ENCODE measurements around the gene ERVW-1.
"Not testable (repeated sequence)": the region's sequence is repeated elsewhere in the genome, so short reads cannot be mapped to it uniquely, and the experiment has no call there.

Gene ERVW-1

DNA sequence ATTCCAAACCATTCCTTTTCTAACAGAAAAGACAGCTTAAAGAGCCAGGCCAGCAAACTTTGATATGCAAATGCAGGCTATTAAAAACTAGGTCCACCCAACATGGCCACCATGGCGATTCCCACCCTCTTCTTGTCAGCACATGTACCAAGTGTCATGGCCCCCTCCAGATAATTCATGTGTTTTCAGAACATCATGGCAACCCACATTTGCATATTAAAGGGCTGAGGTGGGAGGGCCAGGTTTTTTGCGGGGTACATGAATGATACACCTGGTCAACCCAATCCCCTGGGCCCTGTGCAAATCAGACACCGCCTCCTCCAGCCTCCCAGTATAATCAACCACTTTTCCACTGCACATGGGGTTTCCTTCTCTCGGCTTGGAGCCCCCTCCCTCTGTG is 965 bp upstream of the ERVW-1 start:
- no peaks in the 10 kb centered on the region for H3K9me3 ChIP-seq (replicated peaks; ENCODE audit: insufficient read depth, low read length)
- no peaks in the 10 kb centered on the region for H4K20me1 ChIP-seq (ENCODE audit: insufficient read depth, low read length)
- no peak overlapping the region for H3K27ac ChIP-seq (ENCODE audit: low read length)
- no peak overlapping the region for H3K9ac ChIP-seq (ENCODE audit: low read length)
- DNase-seq: no peak
- no peak overlapping the region for H2AFZ ChIP-seq (ENCODE audit: low read length)
- H3K79me2 ChIP-seq (ENCODE audit: low read length): no peaks in the 10 kb centered on the region
- H3K4me2 ChIP-seq (ENCODE audit: low read depth, low read length): no peak overlapping the region
- H3K9me2 ChIP-seq (replicated peaks; ENCODE audit: insufficient read depth, low read length): no peaks in the 10 kb centered on the region
- no peaks in the 10 kb centered on the region for H3K36me3 ChIP-seq (replicated peaks; ENCODE audit: insufficient read depth, low read length)
- no peaks in the 10 kb centered on the region for H3K27me3 ChIP-seq (replicated peaks; ENCODE audit: insufficient read depth, low read length)
- H3F3A ChIP-seq (ENCODE audit: insufficient read depth, low read length): no peaks in the 10 kb centered on the region
- H3K4me3 ChIP-seq (ENCODE audit: low read length): no peak overlapping the region
- no peaks in the 10 kb centered on the region for H3K4me1 ChIP-seq (ENCODE audit: low read length)
- TF ChIP-seq EZH2phosphoT487 (IDR thresholded peaks at IDR 0.05; ENCODE audit: low read length) (no peak), EZH2 (optimal IDR thresholded peaks at IDR 0.05; ENCODE audit: low read depth, low read length) (no peak)
- TF ChIP-seq, protein P1, sequence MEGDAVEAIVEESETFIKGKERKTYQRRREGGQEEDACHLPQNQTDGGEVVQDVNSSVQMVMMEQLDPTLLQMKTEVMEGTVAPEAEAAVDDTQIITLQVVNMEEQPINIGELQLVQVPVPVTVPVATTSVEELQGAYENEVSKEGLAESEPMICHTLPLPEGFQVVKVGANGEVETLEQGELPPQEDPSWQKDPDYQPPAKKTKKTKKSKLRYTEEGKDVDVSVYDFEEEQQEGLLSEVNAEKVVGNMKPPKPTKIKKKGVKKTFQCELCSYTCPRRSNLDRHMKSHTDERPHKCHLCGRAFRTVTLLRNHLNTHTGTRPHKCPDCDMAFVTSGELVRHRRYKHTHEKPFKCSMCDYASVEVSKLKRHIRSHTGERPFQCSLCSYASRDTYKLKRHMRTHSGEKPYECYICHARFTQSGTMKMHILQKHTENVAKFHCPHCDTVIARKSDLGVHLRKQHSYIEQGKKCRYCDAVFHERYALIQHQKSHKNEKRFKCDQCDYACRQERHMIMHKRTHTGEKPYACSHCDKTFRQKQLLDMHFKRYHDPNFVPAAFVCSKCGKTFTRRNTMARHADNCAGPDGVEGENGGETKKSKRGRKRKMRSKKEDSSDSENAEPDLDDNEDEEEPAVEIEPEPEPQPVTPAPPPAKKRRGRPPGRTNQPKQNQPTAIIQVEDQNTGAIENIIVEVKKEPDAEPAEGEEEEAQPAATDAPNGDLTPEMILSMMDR (IDR thresholded peaks at IDR 0.05; ENCODE audit: low read length): no peak

DNA sequence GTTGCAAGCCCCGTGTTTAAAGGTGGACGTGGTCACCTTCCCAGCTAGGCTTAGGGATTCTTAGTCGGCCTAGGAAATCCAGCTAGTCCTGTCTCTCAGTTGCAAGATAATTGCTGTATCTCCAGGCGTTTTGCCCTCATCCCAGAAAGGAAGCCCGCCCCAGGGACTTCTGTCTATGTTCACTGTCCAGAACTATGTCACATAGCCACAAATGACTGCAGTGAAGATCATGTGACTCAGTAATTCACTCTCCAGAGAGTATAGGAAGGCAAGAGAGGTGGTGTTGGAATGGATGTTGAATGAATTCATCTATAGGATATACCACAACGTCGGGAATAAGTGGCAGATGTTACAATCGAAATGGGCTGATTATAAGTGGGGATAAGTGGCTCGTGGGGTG is 349 bp upstream of the ERVW-1 start:
- H3K4me1 ChIP-seq (ENCODE audit: low read length): no peaks in the 10 kb centered on the region
- H3K9me3 ChIP-seq (replicated peaks; ENCODE audit: insufficient read depth, low read length): no peaks in the 10 kb centered on the region
- H3K9ac ChIP-seq (ENCODE audit: low read length): no peak overlapping the region
- H4K20me1 ChIP-seq (ENCODE audit: insufficient read depth, low read length): no peaks in the 10 kb centered on the region
- no peak overlapping the region for H2AFZ ChIP-seq (ENCODE audit: low read length)
- H3K9me2 ChIP-seq (replicated peaks; ENCODE audit: insufficient read depth, low read length): no peaks in the 10 kb centered on the region
- no peak overlapping the region for H3K27ac ChIP-seq (ENCODE audit: low read length)
- no peaks in the 10 kb centered on the region for H3K36me3 ChIP-seq (replicated peaks; ENCODE audit: insufficient read depth, low read length)
- no peaks in the 10 kb centered on the region for H3K79me2 ChIP-seq (ENCODE audit: low read length)
- no peaks in the 10 kb centered on the region for H3F3A ChIP-seq (ENCODE audit: insufficient read depth, low read length)
- DNase-seq: no peak
- H3K4me3 ChIP-seq (ENCODE audit: low read length): no peak overlapping the region
- no peak for TF ChIP-seq EZH2phosphoT487 (IDR thresholded peaks at IDR 0.05; ENCODE audit: low read length)
- TF ChIP-seq, protein P1 (IDR thresholded peaks at IDR 0.05; ENCODE audit: low read length): no peak
- TF ChIP-seq EZH2 (optimal IDR thresholded peaks at IDR 0.05; ENCODE audit: low read depth, low read length): no peak
- no peaks in the 10 kb centered on the region for H3K27me3 ChIP-seq (replicated peaks; ENCODE audit: insufficient read depth, low read length)
- H3K4me2 ChIP-seq (ENCODE audit: low read depth, low read length): no peak overlapping the region

DNA sequence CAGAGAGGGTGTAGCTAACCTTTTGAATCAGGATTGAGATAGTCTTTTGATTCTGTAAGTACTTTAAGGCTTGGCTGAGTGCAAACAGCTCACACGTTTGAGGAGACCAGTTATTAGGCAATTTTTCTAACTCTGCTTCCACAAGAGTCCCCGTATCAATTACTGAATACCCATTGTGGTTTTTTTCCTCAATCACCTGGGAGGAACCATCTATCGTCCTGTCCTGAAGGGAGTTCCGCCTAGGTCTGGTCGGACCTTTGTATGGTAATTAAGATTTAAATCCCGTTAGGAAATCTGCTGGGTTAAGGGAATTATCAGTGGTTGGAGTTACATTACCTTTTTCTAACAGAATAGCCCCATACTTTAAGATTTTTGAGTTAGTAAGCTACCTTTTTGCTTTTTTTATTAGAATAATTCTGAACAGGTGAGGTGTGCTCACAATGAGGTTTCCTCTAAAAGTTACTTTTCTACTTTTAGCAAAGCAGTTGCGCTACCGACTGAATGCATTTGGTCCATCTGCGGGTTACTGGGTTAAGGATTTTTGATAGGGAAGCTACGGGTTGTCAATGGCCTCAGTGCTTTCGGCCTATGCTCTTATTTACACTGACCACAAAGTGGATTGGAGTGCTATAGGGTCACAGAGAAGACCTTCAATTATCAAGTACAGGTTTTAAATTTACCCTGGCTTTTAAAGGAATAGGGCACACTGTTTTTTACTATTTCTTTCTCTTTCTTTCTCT is 1.7 kb downstream of the ERVW-1 start:
- not testable (repeated sequence) for DNase-seq; H3K4me1 ChIP-seq (ENCODE audit: low read length); H2AFZ ChIP-seq (ENCODE audit: low read length); H3K4me3 ChIP-seq (ENCODE audit: low read length); H4K20me1 ChIP-seq (ENCODE audit: insufficient read depth, low read length); H3K9ac ChIP-seq (ENCODE audit: low read length); H3K27me3 ChIP-seq (replicated peaks; ENCODE audit: insufficient read depth, low read length); H3F3A ChIP-seq (ENCODE audit: insufficient read depth, low read length); H3K4me2 ChIP-seq (ENCODE audit: low read depth, low read length); H3K79me2 ChIP-seq (ENCODE audit: low read length); H3K9me3 ChIP-seq (replicated peaks; ENCODE audit: insufficient read depth, low read length); H3K9me2 ChIP-seq (replicated peaks; ENCODE audit: insufficient read depth, low read length); H3K36me3 ChIP-seq (replicated peaks; ENCODE audit: insufficient read depth, low read length); H3K27ac ChIP-seq (ENCODE audit: low read length)

DNA sequence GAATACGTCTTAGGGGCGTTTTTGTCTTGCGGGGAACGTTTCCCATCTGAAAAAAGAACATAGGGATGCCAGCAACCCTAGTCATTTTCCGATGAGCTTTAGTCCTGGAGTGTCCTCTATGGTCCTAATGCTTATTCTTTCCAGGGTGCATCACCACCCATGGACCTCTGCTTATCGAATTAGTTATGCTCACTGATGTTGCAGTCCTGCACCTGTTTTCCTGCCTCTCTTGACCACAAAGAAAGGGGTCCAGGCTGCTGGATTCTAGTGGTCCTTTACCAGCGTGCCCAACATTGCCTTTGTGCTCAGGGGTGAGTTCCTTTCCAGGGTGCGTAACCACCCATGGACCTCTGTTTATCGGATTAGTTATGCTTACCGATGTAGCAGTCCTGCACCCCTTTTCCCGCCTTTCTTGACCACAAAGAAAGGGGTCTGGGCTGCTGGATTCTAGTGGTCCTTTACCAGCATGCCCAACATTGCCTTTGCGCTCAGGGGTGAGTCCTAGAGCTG is 2.4 kb downstream of the ERVW-1 start:
- H3K36me3 ChIP-seq (replicated peaks; ENCODE audit: insufficient read depth, low read length); DNase-seq; H3K9me2 ChIP-seq (replicated peaks; ENCODE audit: insufficient read depth, low read length); H3K9me3 ChIP-seq (replicated peaks; ENCODE audit: insufficient read depth, low read length); H3K79me2 ChIP-seq (ENCODE audit: low read length); H3K27me3 ChIP-seq (replicated peaks; ENCODE audit: insufficient read depth, low read length); H2AFZ ChIP-seq (ENCODE audit: low read length); H3K4me3 ChIP-seq (ENCODE audit: low read length); H3K4me1 ChIP-seq (ENCODE audit: low read length); H3F3A ChIP-seq (ENCODE audit: insufficient read depth, low read length); H4K20me1 ChIP-seq (ENCODE audit: insufficient read depth, low read length); H3K4me2 ChIP-seq (ENCODE audit: low read depth, low read length); H3K27ac ChIP-seq (ENCODE audit: low read length); H3K9ac ChIP-seq (ENCODE audit: low read length): not testable (repeated sequence)

DNA sequence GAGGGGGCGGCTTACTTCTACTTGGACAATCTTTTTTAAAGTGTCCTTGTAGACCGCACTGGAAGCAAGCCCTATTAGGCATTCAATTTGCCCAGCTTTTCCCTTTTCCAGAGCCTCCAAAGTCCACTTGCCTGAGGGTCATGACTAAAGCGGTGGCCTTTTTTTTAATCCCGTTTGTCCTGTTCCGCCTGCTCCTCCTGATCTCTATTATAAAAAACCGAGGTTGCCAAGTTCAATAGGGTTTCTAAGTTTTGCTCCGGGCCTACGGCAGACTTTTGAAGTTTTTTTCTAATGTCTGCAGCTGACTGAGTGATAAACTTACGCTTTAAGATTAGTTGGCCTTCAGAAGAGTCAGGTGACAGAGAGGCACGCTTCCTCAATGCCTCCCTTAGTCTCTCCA is 3.8 kb downstream of the ERVW-1 start:
- H3K79me2 ChIP-seq (ENCODE audit: low read length); H4K20me1 ChIP-seq (ENCODE audit: insufficient read depth, low read length); H3K9me2 ChIP-seq (replicated peaks; ENCODE audit: insufficient read depth, low read length); H3K9ac ChIP-seq (ENCODE audit: low read length); H3K27me3 ChIP-seq (replicated peaks; ENCODE audit: insufficient read depth, low read length); DNase-seq; H3K4me3 ChIP-seq (ENCODE audit: low read length); H3F3A ChIP-seq (ENCODE audit: insufficient read depth, low read length); H3K4me1 ChIP-seq (ENCODE audit: low read length); H3K9me3 ChIP-seq (replicated peaks; ENCODE audit: insufficient read depth, low read length); H3K27ac ChIP-seq (ENCODE audit: low read length); H3K36me3 ChIP-seq (replicated peaks; ENCODE audit: insufficient read depth, low read length); H2AFZ ChIP-seq (ENCODE audit: low read length); H3K4me2 ChIP-seq (ENCODE audit: low read depth, low read length): not testable (repeated sequence)

DNA sequence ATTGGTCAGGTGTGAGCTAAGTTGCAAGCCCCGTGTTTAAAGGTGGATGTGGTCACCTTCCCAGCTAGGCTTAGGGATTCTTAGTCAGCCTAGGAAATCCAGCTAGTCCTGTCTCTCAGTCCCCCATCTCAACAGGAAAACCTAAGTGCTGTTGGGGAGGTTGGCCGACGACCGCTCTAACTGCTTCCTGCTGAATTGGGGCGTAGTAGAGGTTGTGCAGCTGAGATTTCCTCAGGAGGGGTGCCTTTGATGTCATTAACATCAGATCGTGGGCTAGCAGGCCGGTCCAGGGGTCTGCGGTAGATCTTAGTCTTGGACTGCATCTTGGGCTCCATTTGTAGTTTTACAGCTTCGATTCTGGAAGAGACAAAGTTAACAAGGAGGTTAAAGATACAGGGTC is 9.2 kb downstream of the ERVW-1 start:
- H3K4me1 ChIP-seq (ENCODE audit: low read length); H3K9me3 ChIP-seq (replicated peaks; ENCODE audit: insufficient read depth, low read length); H2AFZ ChIP-seq (ENCODE audit: low read length); H3F3A ChIP-seq (ENCODE audit: insufficient read depth, low read length); H3K36me3 ChIP-seq (replicated peaks; ENCODE audit: insufficient read depth, low read length); H3K9ac ChIP-seq (ENCODE audit: low read length); H3K9me2 ChIP-seq (replicated peaks; ENCODE audit: insufficient read depth, low read length); DNase-seq; H4K20me1 ChIP-seq (ENCODE audit: insufficient read depth, low read length); H3K79me2 ChIP-seq (ENCODE audit: low read length); H3K27ac ChIP-seq (ENCODE audit: low read length); H3K4me2 ChIP-seq (ENCODE audit: low read depth, low read length); H3K27me3 ChIP-seq (replicated peaks; ENCODE audit: insufficient read depth, low read length); H3K4me3 ChIP-seq (ENCODE audit: low read length): not testable (repeated sequence)
